ENCODE results near the gene FAM83B.
"Not testable (repeated sequence)": the region's sequence is repeated elsewhere in the genome, so short reads cannot be mapped to it uniquely, and the experiment has no call there.

FAM83B gene

DNA sequence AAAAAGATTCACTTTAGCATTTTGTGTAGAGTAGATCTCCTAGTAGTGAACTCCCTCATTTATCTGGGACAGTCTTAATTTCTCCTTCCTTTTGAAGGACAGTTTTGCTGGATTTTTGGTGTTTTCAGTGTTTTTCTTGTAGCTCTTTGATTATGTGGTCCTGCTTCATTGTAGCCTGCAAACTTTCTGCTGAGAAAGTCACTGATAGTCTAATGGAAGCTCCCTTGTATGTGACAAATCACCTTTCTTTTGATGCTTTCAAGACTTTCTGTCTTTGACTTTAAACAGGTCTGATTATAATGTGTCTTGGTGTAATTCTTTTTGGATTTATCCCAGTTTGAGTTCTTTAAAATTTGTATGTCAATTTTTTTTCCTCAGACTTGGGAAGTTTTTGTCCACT is 86.1 kb downstream of the FAM83B start:
- Histone ChIP-seq H3K36me3 (ENCODE audit: control insufficient read depth in 1 of 2, insufficient read depth in 2 of 2, low read length in 2 of 2) (no peaks in the 10 kb centered on the region), H3K27me3 (ENCODE audit: low read depth, low read length) (no peaks in the 10 kb centered on the region), H3K9me3 (ENCODE audit: control insufficient read depth in 1 of 2, low read length in 2 of 2) (peaks cover 4 to 19% of the 10 kb centered on the region in 2 donors), H3K4me3 (ENCODE audit: low read depth in 1 of 2, low read length in 2 of 2) (no peak overlapping the region), H3K27ac (ENCODE audit: low read length) (no peak overlapping the region), H3K4me1 (ENCODE audit: control insufficient read depth in 1 of 2, insufficient read depth in 2 of 2, low read length in 2 of 2) (no peaks in the 10 kb centered on the region)

DNA sequence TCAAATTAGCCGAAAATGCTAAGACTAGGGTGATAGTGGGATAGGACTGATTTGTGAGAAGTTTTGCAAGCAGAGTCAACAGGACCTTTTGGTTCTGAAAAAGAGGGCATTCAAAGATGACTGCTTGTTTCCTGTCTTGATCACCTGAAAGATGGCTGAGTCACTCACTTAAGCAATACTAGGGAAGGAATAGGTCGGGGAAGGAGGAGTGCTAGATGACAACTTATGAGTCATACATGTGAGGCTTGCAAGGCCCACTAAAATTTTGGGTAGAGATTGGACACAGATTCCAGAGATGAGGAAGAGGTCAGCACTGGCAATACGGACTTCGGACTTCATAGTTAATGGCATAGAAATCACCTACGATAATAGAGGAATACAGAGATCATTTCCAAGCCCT is 89.2 kb downstream of the FAM83B start:
- H3K9me3 ChIP-seq (ENCODE audit: control insufficient read depth in 1 of 2, low read length in 2 of 2) = peaks cover 4 to 19% of the 10 kb centered on the region in 2 donors
- no peaks in the 10 kb centered on the region for H3K4me1 ChIP-seq (ENCODE audit: control insufficient read depth in 1 of 2, insufficient read depth in 2 of 2, low read length in 2 of 2)
- no peaks in the 10 kb centered on the region for H3K27me3 ChIP-seq (ENCODE audit: low read depth, low read length)
- H3K36me3 ChIP-seq (ENCODE audit: control insufficient read depth in 1 of 2, insufficient read depth in 2 of 2, low read length in 2 of 2) = no peaks in the 10 kb centered on the region
- H3K27ac ChIP-seq (ENCODE audit: low read length) = no peak overlapping the region
- no peak overlapping the region for H3K4me3 ChIP-seq (ENCODE audit: low read depth in 1 of 2, low read length in 2 of 2)

DNA sequence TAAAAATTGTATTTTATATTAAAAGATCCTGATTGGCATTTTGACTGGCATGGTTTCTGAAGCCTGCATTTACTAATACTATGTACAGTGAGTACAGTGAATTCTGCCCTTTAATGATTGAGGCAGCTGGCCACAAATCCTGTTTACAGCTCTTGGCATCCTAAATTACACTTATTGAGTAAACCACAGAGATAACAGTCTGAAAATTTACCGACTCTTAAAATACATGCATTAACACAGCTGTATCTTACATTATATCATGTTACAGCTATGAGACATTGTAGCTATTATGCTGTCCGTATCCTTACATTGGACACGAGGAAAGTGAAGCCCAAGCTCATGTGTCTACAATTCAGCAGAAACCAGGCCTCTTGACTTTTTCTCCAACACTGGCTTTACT is 90.8 kb downstream of the FAM83B start:
- no peaks in the 10 kb centered on the region for H3K27me3 ChIP-seq (ENCODE audit: low read depth, low read length)

DNA sequence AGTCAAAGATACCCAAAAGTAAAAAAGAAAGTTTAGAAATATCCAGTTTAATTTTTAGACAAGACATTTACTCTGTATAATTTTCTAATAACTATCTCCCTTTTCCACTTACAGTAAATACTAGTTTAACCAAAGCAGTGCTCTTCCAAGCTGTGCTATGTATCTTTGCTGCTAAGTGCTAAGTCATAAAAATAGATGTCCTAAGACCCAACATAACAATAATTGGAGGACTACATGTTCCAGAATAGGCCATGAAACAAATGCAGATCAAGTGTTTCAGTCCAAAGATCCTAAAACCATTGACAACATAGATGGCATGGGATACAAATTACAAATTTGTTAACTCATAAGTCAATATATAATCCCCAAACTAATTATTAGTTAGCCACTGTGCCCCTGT is 111.1 kb downstream of the FAM83B start:
- Histone ChIP-seq H3K36me3 (ENCODE audit: control insufficient read depth in 1 of 2, insufficient read depth in 2 of 2, low read length in 2 of 2) (no peaks in the 10 kb centered on the region), H3K4me3 (ENCODE audit: low read depth in 1 of 2, low read length in 2 of 2) (no peak overlapping the region), H3K4me1 (ENCODE audit: control insufficient read depth in 1 of 2, insufficient read depth in 2 of 2, low read length in 2 of 2) (no peaks in the 10 kb centered on the region), H3K27me3 (ENCODE audit: low read depth, low read length) (no peaks in the 10 kb centered on the region), H3K27ac (ENCODE audit: low read length) (no peak overlapping the region), H3K9me3 (ENCODE audit: control insufficient read depth in 1 of 2, low read length in 2 of 2) (peaks cover 0 to 3% of the 10 kb centered on the region in 2 donors)

More for the DNA sequence above, 90.8 kb downstream of the FAM83B start:
- Histone ChIP-seq H3K27ac (ENCODE audit: low read length) (no peak overlapping the region), H3K9me3 (ENCODE audit: control insufficient read depth in 1 of 2, low read length in 2 of 2) (peaks cover 3 to 11% of the 10 kb centered on the region in 2 donors), H3K4me3 (ENCODE audit: low read depth in 1 of 2, low read length in 2 of 2) (no peak overlapping the region), H3K36me3 (ENCODE audit: control insufficient read depth in 1 of 2, insufficient read depth in 2 of 2, low read length in 2 of 2) (peaks cover 0 to 3% of the 10 kb centered on the region in 2 donors), H3K4me1 (ENCODE audit: control insufficient read depth in 1 of 2, insufficient read depth in 2 of 2, low read length in 2 of 2) (no peaks in the 10 kb centered on the region)

GRCh38 chr6:54958446-54958845 is 111.9 kb downstream of the FAM83B start:
- no peak overlapping the region for H3K27ac ChIP-seq (ENCODE audit: low read length)
- no peaks in the 10 kb centered on the region for H3K4me1 ChIP-seq (ENCODE audit: control insufficient read depth in 1 of 2, insufficient read depth in 2 of 2, low read length in 2 of 2)
- H3K36me3 ChIP-seq (ENCODE audit: control insufficient read depth in 1 of 2, insufficient read depth in 2 of 2, low read length in 2 of 2) = no peaks in the 10 kb centered on the region
- H3K4me3 ChIP-seq (ENCODE audit: low read depth in 1 of 2, low read length in 2 of 2) = no peak overlapping the region
- H3K9me3 ChIP-seq (ENCODE audit: control insufficient read depth in 1 of 2, low read length in 2 of 2) = peaks cover 0 to 3% of the 10 kb centered on the region in 2 donors
- H3K27me3 ChIP-seq (ENCODE audit: low read depth, low read length) = no peaks in the 10 kb centered on the region

DNA sequence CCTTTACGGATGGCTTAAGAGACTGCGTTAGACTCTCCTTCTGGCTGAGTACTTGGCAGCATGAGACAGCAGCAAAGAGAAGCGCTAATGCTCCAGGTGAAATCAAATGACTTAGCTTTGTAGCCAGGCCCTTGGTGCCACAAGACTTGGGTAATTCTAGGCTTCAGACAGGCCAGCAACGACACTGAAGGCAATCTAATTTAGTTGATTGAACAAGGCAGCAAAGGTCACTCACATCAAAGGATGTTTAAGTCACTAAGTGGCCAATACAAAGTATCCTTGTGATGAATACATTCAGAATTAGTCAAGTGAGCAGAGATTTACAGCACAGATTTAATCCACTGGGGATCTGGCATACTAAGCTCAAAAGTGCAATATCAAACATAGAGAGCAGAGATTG is 113.2 kb downstream of the FAM83B start:
- no peaks in the 10 kb centered on the region for H3K4me1 ChIP-seq (ENCODE audit: control insufficient read depth in 1 of 2, insufficient read depth in 2 of 2, low read length in 2 of 2)
- H3K27ac ChIP-seq (ENCODE audit: low read length) = no peak overlapping the region
- peaks cover 0 to 3% of the 10 kb centered on the region in 2 donors for H3K9me3 ChIP-seq (ENCODE audit: control insufficient read depth in 1 of 2, low read length in 2 of 2)
- no peaks in the 10 kb centered on the region for H3K36me3 ChIP-seq (ENCODE audit: control insufficient read depth in 1 of 2, insufficient read depth in 2 of 2, low read length in 2 of 2)
- H3K4me3 ChIP-seq (ENCODE audit: low read depth in 1 of 2, low read length in 2 of 2) = no peak overlapping the region
- H3K27me3 ChIP-seq (ENCODE audit: low read depth, low read length) = no peaks in the 10 kb centered on the region

- not testable (repeated sequence) for H3K36me3 ChIP-seq (ENCODE audit: control insufficient read depth in 1 of 2, insufficient read depth in 2 of 2, low read length in 2 of 2); H3K9me3 ChIP-seq (ENCODE audit: control insufficient read depth in 1 of 2, low read length in 2 of 2); H3K27me3 ChIP-seq (ENCODE audit: low read depth, low read length); H3K4me1 ChIP-seq (ENCODE audit: control insufficient read depth in 1 of 2, insufficient read depth in 2 of 2, low read length in 2 of 2); H3K27ac ChIP-seq (ENCODE audit: low read length); H3K4me3 ChIP-seq (ENCODE audit: low read depth in 1 of 2, low read length in 2 of 2)
These were observed 114.8 kb downstream of the FAM83B start for GRCh38 chr6:54961372-54961771.

GRCh38 chr6:54970337-54970736 is 123.8 kb downstream of the FAM83B start:
- Histone ChIP-seq H3K4me3 (ENCODE audit: low read depth in 1 of 2, low read length in 2 of 2) (no peak overlapping the region), H3K4me1 (ENCODE audit: control insufficient read depth in 1 of 2, insufficient read depth in 2 of 2, low read length in 2 of 2) (no peaks in the 10 kb centered on the region), H3K36me3 (ENCODE audit: control insufficient read depth in 1 of 2, insufficient read depth in 2 of 2, low read length in 2 of 2) (no peaks in the 10 kb centered on the region), H3K9me3 (ENCODE audit: control insufficient read depth in 1 of 2, low read length in 2 of 2) (no peaks in the 10 kb centered on the region), H3K27ac (ENCODE audit: low read length) (no peak overlapping the region), H3K27me3 (ENCODE audit: low read depth, low read length) (no peaks in the 10 kb centered on the region)

DNA sequence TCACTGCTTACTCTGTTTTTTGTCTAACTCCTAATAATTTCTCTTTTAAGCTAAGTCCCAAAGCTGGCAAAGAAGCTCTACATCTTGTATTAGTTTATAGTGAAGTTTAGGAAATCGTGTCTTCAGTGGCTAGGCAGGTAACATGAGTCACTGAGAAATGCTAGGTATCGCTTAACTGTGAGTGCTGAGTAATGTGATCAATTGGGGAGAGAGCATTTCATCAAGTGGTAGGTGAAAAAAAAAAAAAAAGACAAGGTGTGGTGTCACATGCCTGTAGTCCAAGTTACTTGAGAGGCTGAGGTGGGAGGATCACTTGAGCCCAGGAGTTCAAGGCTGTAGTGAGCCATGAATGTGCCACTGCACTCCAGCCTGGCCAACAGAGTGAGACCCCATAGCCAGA is 125.3 kb downstream of the FAM83B start:
- H3K27me3 ChIP-seq (ENCODE audit: low read depth, low read length) = no peaks in the 10 kb centered on the region
- H3K36me3 ChIP-seq (ENCODE audit: control insufficient read depth in 1 of 2, insufficient read depth in 2 of 2, low read length in 2 of 2) = no peaks in the 10 kb centered on the region
- no peak overlapping the region for H3K4me3 ChIP-seq (ENCODE audit: low read depth in 1 of 2, low read length in 2 of 2)
- H3K9me3 ChIP-seq (ENCODE audit: control insufficient read depth in 1 of 2, low read length in 2 of 2) = no peaks in the 10 kb centered on the region
- H3K27ac ChIP-seq (ENCODE audit: low read length) = no peak overlapping the region
- H3K4me1 ChIP-seq (ENCODE audit: control insufficient read depth in 1 of 2, insufficient read depth in 2 of 2, low read length in 2 of 2) = no peaks in the 10 kb centered on the region

- not testable (repeated sequence) for H3K4me1 ChIP-seq (ENCODE audit: control insufficient read depth in 1 of 2, insufficient read depth in 2 of 2, low read length in 2 of 2); H3K9me3 ChIP-seq (ENCODE audit: control insufficient read depth in 1 of 2, low read length in 2 of 2); H3K4me3 ChIP-seq (ENCODE audit: low read depth in 1 of 2, low read length in 2 of 2); H3K27me3 ChIP-seq (ENCODE audit: low read depth, low read length); H3K27ac ChIP-seq (ENCODE audit: low read length); H3K36me3 ChIP-seq (ENCODE audit: control insufficient read depth in 1 of 2, insufficient read depth in 2 of 2, low read length in 2 of 2)
These were observed 132.6 kb downstream of the FAM83B start for GRCh38 chr6:54979161-54979560.

DNA sequence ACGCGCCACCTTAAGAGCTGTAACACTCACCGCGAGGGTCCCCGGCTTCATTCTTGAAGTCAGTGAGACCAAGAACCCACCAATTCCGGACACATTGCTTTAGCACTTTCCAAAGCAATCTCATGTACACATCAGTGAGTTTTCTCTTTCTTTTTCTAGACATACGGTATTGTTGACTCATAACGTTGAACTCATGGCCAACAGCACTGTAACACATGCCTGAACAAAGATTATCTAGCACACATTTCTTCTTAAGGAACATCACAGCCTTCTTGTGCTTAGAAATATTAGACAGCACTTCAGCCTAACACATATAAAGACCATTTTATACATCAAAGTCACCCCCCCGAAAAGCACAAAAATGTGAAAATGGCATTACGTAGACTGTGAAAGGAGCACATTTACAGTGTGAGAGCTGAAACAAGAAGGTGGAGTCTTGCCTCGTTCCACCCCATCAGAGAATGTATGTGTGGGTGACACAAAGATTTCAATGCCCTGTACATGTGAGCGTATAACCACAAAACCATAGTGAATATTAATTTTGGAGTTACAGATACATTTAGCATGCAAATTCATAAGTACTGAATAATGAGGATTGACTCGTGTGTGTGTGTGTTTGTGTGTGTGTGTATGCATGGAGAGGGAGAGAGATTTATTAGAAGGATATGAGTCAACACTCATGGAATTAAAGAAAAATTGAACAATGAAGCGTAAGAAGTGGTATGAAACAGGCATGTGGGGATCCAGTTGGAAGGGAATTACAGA is 134.1 kb downstream of the FAM83B start:
- Histone ChIP-seq H3K4me3 (ENCODE audit: low read depth in 1 of 2, low read length in 2 of 2) (no peak overlapping the region), H3K4me1 (ENCODE audit: control insufficient read depth in 1 of 2, insufficient read depth in 2 of 2, low read length in 2 of 2) (no peaks in the 10 kb centered on the region), H3K36me3 (ENCODE audit: control insufficient read depth in 1 of 2, insufficient read depth in 2 of 2, low read length in 2 of 2) (no peaks in the 10 kb centered on the region), H3K27ac (ENCODE audit: low read length) (no peak overlapping the region), H3K9me3 (ENCODE audit: control insufficient read depth in 1 of 2, low read length in 2 of 2) (peaks cover 0 to 13% of the 10 kb centered on the region in 2 donors), H3K27me3 (ENCODE audit: low read depth, low read length) (no peaks in the 10 kb centered on the region)

- H3K36me3 ChIP-seq (ENCODE audit: control insufficient read depth in 1 of 2, insufficient read depth in 2 of 2, low read length in 2 of 2) = no peaks in the 10 kb centered on the region
- H3K27ac ChIP-seq (ENCODE audit: low read length) = no peak overlapping the region
- H3K4me1 ChIP-seq (ENCODE audit: control insufficient read depth in 1 of 2, insufficient read depth in 2 of 2, low read length in 2 of 2) = no peaks in the 10 kb centered on the region
- H3K27me3 ChIP-seq (ENCODE audit: low read depth, low read length) = no peaks in the 10 kb centered on the region
- H3K9me3 ChIP-seq (ENCODE audit: control insufficient read depth in 1 of 2, low read length in 2 of 2) = peaks cover 0 to 13% of the 10 kb centered on the region in 2 donors
- no peak overlapping the region for H3K4me3 ChIP-seq (ENCODE audit: low read depth in 1 of 2, low read length in 2 of 2)
These were observed 134.7 kb downstream of the FAM83B start for GRCh38 chr6:54981276-54981609.

All from muscle layer of duodenum (tissue), 2 donors.